PC-3 (cell line): ENCODE measurements around the gene RAB11FIP4.

Source experiments
- EZH2 ChIP-seq: fragments of 300-600 bp; sonication (generic); IDR thresholded peaks from one replicate; pipeline ENCODE4 v1.6.1; 2017; ENCODE audit warnings: antibody characterized with exemption, mild to moderate bottlenecking, low read length; ENCODE audit not compliant: unreplicated experiment
- EZH2phosphoT487 ChIP-seq: fragments of 300-600 bp; sonication (generic); IDR thresholded peaks from 2 replicates; pipeline ENCODE4 v1.6.1; 2018; ENCODE audit warnings: mild to moderate bottlenecking, antibody characterized with exemption, low read length, borderline replicate concordance
- TF ChIP-seq, protein P1 (sequence below): fragments of 300-600 bp; sonication (generic); conservative IDR thresholded peaks from 2 replicates; pipeline ENCODE4 v1.5.1; 2017; ENCODE audit warnings: antibody characterized with exemption, low read depth, mild to moderate bottlenecking, low read length

DNA sequence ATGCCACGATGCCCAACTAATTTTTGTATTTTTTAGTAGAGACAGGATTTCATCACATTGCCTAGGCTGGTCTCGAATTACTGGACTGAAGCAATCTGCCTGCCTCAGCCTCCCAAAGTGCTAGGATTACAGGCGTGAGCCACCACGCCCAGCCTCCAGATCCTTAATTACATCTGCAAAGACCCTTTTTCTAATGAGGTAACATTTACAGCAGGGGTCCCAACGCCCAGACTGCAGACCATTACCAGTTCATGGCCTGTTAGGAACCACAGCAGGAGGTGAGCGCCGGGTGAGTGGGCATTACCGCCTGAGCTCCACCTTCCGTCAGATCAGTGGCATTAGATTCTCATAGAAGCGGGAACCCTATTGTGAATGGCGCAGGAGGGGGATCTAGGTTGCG, 4.0 kb upstream of the RAB11FIP4 start:
- TF ChIP-seq, protein P1, sequence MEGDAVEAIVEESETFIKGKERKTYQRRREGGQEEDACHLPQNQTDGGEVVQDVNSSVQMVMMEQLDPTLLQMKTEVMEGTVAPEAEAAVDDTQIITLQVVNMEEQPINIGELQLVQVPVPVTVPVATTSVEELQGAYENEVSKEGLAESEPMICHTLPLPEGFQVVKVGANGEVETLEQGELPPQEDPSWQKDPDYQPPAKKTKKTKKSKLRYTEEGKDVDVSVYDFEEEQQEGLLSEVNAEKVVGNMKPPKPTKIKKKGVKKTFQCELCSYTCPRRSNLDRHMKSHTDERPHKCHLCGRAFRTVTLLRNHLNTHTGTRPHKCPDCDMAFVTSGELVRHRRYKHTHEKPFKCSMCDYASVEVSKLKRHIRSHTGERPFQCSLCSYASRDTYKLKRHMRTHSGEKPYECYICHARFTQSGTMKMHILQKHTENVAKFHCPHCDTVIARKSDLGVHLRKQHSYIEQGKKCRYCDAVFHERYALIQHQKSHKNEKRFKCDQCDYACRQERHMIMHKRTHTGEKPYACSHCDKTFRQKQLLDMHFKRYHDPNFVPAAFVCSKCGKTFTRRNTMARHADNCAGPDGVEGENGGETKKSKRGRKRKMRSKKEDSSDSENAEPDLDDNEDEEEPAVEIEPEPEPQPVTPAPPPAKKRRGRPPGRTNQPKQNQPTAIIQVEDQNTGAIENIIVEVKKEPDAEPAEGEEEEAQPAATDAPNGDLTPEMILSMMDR, result no peak
- no peak for TF ChIP-seq EZH2
- no peak for TF ChIP-seq EZH2phosphoT487
